ENCODE results near the gene CCDC187.

The CCDC187 gene

DNA sequence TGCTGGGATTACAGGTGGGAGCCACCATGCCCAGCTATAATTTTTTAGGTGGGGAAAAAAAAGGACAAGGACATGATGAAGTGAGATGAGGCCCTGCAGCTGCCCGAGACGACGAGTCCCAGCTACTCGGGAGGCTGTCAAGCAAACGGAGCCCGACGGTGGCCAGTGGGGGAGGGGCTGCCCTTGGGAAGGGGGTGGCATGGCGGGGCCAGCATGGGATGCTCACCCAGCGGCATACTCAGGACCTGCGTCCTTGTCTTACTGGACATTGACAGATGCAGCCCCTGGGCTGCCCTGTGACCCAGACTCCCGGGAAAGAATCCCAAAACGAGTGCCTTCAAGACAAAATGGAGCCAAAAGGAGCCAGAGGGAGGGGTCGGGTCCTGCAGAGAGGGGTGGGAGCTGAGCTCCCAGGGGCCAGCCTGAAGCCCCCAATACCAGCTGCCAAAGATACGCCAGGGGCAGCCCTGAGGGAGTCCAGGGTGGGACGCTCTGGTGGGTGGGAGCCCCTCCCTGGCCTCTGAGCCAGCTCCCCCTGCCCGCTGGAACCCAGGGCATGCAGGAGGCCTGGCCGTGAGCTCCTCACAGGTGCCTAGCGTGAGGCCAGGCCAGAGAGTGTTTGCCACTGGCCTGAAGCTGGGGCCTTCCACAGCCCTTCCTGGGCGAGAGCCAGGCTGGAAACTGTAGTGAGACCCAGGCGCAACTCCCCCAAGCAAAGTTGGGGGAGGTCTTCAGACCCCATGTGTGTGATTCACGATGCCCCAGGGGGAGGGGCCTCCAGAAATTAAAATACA lies 15.7 kb downstream of the CCDC187 start:
- DNase-seq (ENCODE audit: low read depth), result no peak

GRCh38 chr9:136286987-136287379 lies 16.9 kb downstream of the CCDC187 start:
- DNase-seq (ENCODE audit: low read depth), result no peak
- no peak overlapping the region for H3K4me3 ChIP-seq (ENCODE audit: low read depth, low read length)
- no peak for TF ChIP-seq CTCF (IDR thresholded peaks at IDR 0.05; ENCODE audit: insufficient read depth, low read depth, low read length, missing control alignments)

More for the DNA sequence above, 15.7 kb downstream of the CCDC187 start:
- no peak for TF ChIP-seq CTCF (IDR thresholded peaks at IDR 0.05; ENCODE audit: insufficient read depth, low read depth, low read length, missing control alignments)
- H3K4me3 ChIP-seq (ENCODE audit: low read depth, low read length), result no peak overlapping the region

DNA sequence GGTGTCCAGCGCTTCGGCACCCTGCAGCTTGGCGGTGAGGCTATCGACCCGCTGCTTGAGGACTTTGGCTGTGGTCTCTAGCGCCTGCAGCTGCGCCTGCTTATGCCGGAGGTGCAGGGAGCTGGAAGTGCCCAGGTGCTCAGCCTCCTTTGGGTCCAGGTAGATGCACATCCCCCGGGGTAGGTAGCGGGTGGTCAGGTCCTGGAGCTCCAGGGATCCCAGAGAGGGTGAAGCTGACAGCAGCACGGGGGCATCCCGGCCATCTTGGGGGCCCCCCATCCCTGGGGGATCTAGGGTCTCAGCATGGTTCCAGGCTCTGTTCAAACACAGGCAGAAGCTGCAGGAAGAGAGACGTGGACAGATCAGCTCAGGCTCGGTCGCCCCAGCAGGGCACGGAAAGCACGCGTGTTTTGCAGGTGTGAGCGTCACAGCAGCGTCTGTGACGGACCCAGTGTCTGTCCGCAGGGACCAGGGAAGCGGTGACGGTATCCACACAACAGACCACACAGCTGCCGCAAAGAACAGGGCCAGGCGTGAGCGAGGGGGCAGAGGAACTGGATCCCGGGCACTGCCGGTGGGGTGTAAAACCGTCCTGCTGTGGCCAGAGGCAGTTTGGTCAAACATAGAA lies 17.4 kb downstream of the CCDC187 start:
- no peak for TF ChIP-seq CTCF (IDR thresholded peaks at IDR 0.05; ENCODE audit: insufficient read depth, low read depth, low read length, missing control alignments)

DNA sequence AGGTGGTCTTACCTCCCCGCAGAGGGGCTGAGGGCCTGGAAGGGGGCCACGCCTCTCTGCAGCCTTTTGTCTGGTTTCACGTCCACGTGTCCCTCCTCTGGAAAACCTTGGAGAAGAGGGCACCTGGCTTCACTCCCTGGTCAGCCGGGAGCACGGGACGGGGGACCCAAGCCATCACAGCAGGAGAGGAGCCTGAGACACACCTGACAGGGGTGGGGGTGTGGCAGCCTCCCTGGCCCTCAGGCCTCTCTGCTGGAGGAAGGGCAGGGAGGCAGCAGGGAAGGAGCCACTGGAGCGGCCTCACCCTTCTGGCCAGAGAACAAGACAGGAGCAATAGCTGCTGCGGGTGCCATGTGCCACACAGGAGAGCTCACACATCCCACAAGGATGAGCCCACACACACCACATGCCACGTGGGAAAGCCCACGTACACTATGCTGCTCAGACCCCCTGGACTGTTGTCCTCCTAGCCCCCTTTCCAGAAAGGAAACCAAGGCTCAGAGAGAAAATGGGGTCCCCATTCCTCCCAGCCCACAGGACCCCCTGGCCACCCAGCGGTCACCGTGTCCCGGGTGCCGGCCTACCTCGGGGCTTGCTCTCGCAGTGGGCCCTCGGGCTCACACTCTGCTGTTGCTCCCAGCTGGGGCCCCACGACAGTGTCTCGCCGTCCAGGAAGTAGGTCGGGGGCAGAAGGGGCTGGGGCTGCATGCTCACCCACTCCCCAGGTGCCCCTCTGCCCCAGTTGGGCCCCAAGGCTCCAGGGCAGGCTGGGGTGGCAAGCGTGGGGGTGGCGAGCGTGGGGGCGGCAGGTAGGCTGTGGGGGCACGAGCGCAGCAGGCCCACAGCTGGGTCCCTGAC lies 18.2 kb downstream of the CCDC187 start:
- H3K4me3 ChIP-seq (ENCODE audit: low read depth, low read length), result no peak overlapping the region
- TF ChIP-seq CTCF (IDR thresholded peaks at IDR 0.05; ENCODE audit: insufficient read depth, low read depth, low read length, missing control alignments), result no peak
- no peak for DNase-seq (ENCODE audit: low read depth)

More for the DNA sequence above, 17.4 kb downstream of the CCDC187 start:
- H3K4me3 ChIP-seq (ENCODE audit: low read depth, low read length), result no peak overlapping the region
- no peak for DNase-seq (ENCODE audit: low read depth)

- no peak for TF ChIP-seq CTCF (IDR thresholded peaks at IDR 0.05; ENCODE audit: insufficient read depth, low read depth, low read length, missing control alignments)
- DNase-seq (ENCODE audit: low read depth), result no peak
- H3K4me3 ChIP-seq (ENCODE audit: low read depth, low read length), result no peak overlapping the region
Observed at GRCh38 chr9:136284951-136285350, 18.9 kb downstream of the CCDC187 start.

- no peak overlapping the region for H3K4me3 ChIP-seq (ENCODE audit: low read depth, low read length)
- TF ChIP-seq CTCF (IDR thresholded peaks at IDR 0.05; ENCODE audit: insufficient read depth, low read depth, low read length, missing control alignments), result no peak
- DNase-seq (ENCODE audit: low read depth), result no peak
Observed at GRCh38 chr9:136284311-136284710, 19.6 kb downstream of the CCDC187 start.
